ENCODE results near the gene SCAMP1.

The SCAMP1 gene

DNA sequence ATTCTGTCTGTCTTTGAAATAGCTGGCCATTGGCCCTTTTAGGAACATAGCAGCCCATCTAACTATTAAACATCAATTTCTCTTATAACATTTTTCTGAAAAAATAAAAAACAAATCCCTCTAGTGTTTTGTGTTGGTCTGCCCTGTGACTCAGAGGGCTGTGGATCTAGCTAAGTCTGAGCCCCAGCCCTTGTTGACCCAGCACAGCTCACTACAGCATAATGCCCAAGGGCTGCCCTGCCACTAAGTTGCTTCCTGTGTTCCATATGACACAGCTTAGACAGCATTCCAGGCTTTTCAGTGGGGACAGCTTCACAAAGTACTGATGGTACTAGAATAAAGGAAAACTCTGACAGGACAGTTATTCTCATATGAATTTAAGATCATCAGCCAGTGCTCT is 136.0 kb downstream of the SCAMP1 start:
- FAIRE-seq = no peak

DNA sequence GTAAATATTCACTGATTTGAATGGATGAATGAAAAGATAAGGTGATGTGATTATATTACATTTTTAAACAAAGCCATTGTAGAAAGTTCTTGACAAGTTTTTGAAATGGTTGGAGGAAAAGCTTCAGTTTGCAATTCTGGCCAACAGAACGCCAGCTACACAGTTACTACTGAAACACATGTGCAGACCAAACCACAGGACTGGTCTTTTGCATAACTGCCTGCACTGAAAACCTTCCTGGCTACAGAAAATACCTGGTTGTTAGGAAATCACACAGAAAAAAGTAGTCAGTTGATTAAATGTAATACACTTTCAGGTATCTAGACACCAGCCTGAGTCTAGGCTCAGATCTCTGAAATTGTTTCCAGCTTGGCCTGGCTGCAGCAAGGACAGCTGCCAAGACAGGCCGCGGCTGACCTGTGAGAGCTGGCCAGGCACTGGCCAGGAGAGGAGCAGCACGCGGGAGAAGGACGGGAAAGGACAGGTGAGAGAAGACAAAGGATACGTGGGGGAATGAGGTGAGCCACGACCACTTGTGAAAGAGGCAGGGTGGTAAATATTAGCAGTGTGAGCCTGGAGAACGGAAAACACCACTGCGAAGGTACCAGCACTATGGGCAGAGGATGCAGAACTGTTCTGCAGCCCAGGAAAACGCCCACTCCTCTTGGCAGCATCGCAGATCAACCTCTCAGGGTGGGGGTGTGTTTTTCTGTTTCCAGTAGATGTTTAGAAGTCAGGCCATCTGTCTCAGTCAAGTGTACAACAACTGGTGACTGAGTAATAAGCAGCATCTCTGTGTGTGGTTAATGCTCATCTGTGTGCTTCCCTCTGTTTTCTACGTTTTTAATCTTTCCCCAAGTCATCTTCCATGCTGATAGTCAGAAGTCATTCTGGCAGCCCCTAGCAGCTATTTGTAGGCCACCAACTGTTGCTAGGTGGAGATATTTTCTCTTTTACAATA is 137.4 kb downstream of the SCAMP1 start:
- FAIRE-seq = no peak

DNA sequence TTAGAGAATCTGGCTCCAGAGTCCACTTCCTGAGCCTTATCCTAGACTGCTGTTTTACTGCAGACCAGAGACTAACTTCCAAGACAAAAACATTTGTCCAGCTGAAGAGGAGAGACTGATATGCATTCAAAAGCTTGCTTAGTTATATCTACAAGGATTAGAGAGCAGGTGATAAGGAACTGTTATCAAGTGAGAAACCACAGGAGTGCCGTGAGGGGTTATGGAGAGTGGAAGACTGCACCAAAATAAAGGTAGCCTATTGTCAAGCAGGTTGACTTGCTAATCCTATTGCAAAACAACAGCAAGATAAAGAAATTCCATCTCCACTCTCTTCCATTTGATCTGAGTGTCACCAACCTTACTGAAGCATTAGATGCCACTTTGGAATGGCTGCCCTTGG is 139.1 kb downstream of the SCAMP1 start:
- FAIRE-seq = no peak

DNA sequence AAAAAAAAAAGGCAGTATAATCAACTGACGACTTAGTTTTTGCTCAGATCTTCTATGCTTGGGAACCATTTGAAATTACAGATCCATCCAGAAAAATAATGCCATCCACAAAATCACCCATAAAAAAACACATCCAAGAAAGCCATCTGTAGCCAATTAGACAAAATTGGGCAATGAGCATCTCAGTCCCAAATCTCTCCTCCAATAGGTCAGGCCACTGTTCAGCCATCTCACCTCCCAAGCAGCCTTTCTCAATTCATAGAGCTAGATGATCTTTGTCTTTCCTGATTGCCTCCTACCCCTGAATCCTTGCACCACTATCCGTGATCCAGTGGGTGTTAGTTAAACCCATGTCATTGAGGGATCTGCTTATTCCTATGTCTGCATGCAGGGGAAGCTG is 139.6 kb downstream of the SCAMP1 start:
- no peak for FAIRE-seq

DNA sequence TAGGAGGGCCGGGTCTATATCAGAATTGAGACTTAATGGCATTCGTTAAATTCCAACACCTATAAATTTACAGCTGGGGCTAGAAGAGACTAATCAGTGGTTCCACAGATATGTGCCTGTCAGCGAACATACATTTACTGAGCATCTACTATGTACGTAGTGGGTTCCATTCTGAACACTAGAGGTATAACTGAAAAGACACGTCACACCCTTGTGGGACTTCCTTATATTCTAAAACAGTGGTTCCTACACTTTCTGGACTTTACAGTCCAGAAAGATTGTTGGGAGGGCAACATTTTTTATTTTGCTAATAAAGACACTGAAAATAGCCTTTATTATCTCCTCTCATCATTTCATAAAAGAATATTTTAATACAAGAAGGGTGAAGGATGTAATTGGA is 140.5 kb downstream of the SCAMP1 start:
- FAIRE-seq = no peak

DNA sequence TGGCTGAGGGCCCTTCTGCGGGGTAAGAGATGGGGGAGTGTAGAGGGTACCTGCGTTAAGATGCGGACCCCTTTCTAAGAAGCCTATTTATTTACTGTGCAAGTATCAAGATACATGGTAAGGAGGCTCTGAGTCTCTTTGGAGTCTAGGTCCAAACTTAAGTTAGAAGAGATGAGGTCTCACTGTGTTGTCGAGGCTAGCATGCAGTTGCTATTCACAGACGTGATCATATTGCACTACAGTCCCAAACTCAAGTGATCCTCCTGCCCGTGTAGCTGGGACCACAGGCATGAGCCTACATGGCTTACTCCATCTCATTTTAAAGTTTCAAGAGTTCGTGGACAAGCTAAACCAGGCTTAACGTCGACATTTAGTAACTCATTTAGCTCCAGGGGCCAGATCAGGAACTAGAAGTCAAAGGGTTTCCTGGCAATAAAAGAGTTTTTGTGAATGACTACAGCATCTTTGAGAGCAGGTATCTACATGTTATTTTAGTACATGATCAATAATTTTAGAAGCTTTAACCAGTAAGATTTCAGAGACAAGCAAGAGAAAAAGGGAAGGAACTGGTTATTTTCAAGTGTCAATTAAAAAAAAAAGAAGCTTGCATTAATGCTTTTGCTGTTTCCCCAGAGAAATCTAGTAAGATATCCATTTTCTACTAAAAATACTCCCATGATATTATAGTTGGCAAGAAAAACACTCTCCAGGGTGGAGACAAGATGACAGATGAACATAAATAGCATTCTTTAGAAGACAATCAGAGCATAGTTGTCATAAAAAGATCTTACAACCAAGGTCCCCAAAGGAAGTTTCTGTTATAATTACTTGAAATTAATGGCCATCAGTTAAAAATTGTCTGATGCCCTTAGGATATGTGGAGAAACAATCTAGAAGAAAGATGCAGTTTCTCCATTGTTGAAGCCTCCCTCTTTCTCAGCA is 141.3 kb downstream of the SCAMP1 start:
- FAIRE-seq = no peak

DNA sequence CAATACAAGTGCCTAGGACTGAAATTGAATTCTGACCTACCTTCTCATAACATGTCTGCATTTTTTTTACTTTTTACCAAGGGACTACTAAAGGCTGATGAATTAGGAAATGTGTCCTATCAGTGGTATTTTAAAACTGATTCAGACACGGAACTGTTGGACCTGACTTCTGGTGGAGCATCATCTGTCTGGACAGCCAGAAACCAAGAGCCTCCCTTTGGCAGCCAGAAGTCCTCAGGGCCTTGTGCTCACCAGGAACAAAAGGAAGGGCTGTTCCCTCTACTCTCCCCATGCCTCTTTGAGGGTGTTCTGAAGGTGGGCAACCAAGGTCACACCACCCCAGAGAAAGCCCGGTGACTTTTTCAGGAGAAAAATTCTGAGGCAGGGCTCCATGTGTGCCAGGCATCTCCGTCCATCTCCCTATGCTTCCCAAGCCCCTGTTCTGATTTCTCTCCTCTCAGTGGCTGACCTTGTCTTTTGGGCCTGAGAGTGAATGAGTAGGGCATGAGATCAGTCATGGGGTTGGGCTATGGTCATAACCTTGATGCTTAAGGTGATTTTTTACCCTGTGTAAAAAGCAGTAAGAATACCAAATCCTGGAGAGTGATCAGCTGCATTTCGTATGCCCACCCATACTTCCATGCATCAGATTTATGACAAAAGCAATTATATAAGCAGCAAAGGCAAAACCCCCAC is 143.7 kb downstream of the SCAMP1 start:
- no peak for FAIRE-seq

DNA sequence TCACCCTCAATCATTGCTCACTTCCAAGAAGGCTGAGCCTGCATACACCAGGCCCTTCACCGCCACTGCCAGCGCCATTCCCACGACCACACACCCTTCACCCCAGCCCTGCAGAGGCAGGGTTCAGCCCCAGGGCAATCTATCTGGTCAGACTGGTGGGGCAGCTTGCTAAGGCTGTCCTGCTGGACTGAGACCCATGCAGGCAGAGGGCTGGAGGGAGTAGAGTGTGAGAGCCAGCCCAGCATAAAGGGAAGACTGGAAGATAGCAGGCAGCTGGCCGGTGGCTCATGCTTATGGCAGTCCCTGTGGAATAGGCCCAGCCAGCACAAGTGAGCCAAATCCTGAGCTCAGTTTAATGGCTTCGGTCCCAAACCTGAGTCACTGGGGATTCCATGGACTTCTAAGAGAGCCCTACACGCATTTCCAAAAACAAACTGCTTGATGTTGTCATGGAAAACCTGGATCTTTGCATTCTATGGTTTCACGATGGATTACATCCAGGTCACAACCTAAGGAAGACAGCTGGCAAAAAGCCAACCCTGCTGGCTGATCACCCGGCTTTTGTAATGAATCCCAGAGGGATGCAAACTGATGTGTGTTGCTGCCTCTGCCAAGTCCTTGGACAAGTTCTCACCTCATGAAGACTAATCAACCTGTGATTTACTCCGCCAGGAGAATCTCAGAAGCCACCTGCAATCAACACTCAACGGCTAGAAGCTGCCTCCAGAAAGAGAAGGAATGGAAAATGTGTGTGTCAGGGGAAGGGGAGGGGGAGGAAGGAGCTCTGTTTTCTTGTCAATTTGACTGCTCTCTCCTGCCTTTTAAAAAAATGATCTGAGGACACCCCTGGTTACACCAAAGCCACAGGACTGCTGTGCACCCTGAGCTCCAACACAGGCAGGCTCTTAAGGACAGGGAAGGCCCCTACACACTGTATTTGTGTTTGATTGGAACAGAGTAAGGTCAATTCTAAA is 144.6 kb downstream of the SCAMP1 start:
- FAIRE-seq = no peak

DNA sequence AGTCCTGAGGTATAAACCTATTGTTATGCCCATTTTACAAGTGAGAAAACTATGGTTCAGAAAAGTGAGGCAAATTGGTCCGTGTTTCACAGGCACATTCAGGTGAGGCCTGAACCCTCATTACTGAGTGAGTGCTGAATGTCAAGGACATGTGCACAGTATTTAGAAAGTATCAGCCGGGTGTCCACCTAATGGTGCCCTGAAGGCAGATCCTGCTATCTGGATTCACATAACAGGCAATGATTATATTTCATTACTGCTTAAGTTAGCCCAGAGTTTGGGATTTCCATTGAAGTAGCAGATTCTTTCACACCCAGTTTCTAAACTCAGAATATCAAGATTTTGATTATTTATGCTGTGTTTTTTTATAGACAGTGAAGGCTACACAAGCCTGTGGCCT is 145.4 kb downstream of the SCAMP1 start:
- FAIRE-seq = no peak

DNA sequence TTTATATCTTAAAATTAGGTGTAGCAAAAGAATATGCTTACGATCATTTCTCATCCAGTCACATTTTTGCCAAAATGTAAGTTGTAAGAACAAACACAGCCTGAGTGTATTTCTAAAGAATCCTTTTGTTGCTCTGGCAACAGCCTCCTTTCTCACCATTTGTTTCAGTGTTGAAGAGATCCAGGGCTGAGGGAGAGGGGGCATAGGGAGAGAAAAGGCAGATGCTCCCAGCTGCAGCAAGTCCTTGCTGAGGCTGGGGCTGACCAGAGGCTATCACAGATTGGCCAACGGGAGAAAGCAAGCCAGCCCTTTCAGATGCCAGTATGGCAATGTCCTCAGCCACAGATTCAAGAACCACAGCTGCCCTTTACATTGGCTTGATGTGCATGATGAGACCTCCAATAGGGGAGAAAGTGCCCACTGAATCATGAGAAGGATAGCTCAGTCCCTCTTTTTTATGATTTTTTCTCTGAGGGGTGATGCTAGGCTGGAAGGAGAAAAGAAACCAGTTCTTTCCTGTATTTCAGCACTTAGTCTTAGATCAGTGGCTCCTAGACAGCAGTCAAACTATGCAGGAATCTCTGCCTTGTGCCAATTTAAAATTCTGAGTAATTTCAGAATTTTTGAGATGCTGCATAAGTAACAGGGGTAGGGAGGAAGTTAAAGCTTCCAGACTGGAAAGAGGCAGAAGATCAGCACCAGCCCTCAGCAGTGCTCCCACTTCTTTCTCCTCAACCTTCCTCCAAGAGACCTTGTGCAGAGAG is 146.0 kb downstream of the SCAMP1 start:
- FAIRE-seq = no peak

DNA sequence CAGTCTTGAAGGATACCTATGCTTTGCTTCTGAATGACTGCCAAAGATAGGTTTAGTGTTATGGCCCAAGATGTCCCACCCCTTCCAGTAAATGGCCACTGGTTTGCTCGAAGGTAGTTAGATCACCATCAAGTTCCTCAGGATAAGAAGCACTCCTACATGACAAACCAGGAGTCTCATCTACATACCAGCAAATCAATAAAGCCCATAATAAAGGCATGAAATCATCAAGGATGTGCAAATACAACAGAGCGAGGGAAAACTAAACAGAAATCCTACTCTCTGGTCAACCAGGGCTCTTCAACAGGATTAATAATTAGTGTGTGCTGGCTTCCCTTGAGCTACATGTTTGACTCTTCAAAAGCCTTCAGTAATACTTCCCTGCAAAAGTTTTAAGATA is 147.1 kb downstream of the SCAMP1 start:
- no peak for FAIRE-seq

DNA sequence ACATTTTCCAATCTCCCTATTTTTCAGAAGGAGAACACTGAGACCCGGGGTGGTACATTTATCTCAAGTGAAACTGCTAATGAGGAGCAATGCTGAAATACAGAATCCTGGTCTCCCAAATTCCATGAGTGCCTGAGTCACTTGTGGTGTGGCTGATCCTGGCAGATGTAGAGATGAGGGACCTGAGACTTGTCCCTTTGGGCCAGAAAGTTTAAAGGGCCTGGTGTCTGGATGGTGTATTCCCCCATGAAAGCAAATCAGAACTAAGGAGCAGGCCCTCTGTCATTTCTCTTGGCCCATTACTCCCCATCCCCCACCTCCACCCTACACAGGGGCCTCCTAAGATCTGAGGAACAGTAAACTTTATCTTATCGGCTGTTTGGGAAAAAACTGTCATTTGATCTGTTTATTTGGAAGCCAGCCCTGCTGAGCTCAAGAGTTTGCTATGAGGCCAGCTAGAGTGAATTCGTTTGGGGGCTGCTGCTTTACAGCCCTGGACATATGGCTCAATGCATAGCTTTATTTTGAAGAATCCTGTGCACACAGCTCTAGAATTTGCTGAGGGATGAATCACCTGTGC is 147.9 kb downstream of the SCAMP1 start:
- FAIRE-seq = no peak

DNA sequence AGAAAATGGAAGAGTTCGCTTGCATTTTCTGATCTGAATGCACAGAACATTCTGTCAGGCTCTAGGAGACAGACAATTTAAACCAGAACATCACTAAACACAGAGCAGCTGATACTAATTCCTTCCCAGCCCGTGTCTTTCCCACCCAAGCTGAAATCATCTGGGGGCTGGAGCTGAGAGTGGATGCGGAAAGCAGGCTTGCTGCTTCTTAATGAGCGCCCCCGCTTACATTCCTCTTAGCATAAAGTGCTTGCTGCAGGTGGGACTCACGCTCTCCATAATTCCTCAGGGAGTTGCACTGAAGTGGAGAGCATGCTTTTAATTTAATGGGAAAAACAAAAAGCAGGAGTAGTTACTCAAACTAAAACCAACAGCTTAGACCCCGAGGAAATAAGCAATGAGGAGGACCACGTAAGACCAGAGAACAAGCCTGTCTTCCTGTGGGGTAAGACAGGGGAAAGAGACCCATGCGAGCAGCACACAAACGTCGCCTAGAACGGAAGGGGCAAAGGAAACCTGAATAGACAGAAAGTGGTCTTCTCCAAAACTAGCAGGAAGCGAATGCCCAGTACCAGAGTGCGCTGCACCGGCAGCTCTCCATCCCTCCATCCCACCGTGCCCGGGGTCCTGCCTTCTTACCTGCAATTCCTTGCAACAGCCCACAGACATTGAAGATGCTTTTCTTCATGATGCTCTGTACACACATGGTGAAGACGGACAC is 148.9 kb downstream of the SCAMP1 start:
- FAIRE-seq = no peak

DNA sequence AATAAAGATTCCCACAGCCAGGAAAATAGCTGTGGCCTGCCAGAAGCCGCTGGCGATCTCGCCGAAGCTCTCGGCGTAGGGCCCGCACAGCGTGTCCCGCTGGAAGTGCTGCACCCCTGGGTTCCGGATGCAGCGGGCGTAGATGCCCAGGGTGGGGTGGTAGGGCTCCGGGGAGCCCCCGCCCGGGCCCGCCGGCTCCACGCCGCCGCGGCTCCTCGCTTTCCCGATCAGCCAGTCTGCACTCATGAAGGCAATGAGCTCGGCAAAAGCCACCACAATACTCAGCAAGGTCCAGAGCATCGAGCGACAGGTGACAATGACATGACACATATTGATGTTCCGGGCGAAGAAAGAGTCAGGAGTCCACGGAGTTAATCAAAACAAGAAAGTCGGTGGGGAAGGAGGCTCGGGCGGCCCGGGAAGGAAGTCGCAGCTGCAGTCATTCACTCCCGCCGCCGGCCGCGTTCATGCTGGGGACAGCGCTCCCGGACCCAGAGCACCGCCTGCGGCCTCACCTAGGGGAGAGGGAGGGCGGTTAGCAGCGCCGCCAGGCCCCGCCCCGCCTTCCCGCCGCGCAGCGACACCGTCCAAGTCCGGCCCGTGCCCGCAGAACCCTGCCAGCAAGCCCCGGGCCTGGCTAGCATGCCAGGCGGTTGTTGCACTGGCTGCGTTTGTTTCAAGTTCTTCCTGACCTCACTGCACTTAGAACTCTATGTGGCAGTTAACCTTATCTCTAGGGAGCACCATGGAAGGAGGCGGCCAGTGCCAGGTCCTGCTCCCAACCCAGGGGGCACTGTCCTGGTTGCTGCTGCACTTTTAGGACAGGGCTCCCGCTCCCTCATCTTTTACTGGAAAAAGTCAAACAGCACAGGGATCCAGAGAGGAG is 149.7 kb downstream of the SCAMP1 start:
- FAIRE-seq = no peak

DNA sequence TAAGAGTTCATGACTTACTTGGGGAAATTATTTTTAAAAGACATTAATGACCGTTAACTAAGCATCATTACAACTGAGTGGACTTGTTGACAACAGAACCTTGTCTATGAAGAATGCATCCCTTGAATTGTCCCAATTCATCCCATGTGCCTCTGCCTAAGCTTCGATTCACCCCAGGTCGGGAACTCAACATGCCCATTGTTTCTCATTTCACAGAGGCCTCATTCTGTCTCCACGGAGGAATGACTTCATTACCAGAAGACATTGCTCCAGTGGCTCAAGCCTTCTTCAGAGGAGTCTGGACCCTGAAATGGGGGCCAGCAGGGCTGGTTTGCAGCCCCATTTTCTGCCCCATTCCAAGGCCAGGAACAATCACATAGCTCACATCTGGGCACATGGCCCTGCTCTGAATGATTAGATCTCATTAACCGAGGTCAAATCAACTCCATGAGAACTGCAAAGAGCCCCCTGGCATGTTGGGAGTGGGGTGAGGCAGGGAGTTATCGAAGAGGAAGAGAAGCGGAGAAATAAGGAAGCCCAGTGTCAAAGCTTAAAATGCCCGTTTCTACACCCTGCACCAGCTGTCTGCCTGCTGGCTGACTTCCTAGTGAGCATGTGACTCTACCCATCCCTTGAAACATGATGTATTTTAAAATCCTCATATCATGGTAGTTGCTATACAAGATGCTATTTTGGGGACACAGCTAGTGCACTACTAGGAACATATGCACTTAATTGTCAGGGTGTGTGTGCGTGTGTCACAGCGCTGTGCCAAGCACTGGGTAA is 150.9 kb downstream of the SCAMP1 start:
- no peak for FAIRE-seq

DNA sequence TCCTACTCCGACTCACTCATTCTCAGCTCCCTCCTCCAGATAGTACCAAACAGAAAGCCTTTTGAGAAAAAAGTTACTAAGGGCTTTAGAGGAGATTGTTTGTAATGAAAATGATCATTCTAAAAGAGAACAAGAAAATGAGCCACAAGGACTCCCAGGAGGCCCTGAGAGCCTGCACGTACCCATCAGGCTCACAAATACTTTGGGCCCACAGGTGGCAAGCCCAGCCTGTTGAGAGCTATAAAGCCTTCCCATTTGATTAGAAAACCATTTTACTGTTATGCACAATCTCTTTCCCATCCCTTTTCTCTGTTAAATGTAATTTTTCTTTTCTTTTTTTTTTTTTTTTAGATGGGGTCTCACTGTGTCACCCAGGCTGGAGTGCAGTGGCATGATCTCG is 152.0 kb downstream of the SCAMP1 start:
- FAIRE-seq = no peak

DNA sequence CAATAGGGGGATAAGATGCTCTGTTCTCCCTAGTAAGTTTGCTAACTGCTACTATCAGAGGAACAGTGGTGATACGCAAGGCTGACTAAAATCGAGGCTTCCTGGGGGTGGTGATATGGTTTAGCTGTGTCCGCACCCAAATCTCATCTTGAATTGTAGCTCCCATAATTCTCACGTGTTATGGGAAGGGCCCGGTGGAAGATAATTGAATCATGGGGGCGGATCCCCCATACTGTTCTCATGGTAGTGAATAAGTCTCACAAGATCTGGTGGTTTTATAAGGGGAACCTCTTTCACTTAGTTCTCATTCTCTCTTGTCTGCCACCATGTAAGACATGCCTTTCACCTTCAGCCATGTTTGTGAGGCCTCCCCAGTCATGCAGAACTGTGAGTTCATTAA is 153.0 kb downstream of the SCAMP1 start:
- FAIRE-seq = no peak

All from endometrium (tissue), 2 donors.